GM12878 (cell line): ENCODE data around the gene ZNF629. TPM values are rescaled to one million over a fixed set of nuclear protein-coding genes. Genes with fewer than 3 reads are reported as not detected.

Source experiments
- ESRRA ChIP-seq: IDR thresholded peaks from 2 replicates; pipeline ENCODE4 v1.6.1; 2012; ENCODE audit warnings: mild to moderate bottlenecking, low read length, improper control_type of control experiment
- FOXK2 ChIP-seq: fragments of 450-650 bp; IDR thresholded peaks from 2 replicates; pipeline ENCODE4 v1.6.1; 2017; ENCODE audit warnings: mild to moderate bottlenecking, moderate library complexity
- FOXM1 ChIP-seq: IDR thresholded peaks from 2 replicates; pipeline ENCODE4 v1.6.1; 2012; ENCODE audit warnings: low read depth, mild to moderate bottlenecking, inconsistent platforms, low read length, moderate library complexity
- KAT2A ChIP-seq: conservative IDR thresholded peaks from 2 replicates; pipeline ENCODE4 v1.6.1; 2011; ENCODE audit warnings: low read depth, low read length; ENCODE audit not compliant: control insufficient read depth
- MAX ChIP-seq: IDR thresholded peaks from 2 replicates; pipeline ENCODE4 v1.6.1; 2012; ENCODE audit warnings: low read depth, low read length, improper control_type of control experiment
- MLLT1 ChIP-seq: fragments of 450-650 bp; IDR thresholded peaks from 2 replicates; pipeline ENCODE4 v1.6.1; 2016; ENCODE audit warnings: mild to moderate bottlenecking
- MTA2 ChIP-seq: fragments of 450-650 bp; IDR thresholded peaks from 2 replicates; pipeline ENCODE4 v1.6.1; 2016; ENCODE audit warnings: low read depth, mild to moderate bottlenecking, moderate library complexity
- MYB ChIP-seq: fragments of 150-350 bp; IDR thresholded peaks from 2 replicates; pipeline ENCODE4 v1.6.1; 2014; ENCODE audit warnings: mild to moderate bottlenecking, low read depth, low read length, borderline replicate concordance
- PKNOX1 ChIP-seq: fragments of 450-650 bp; IDR thresholded peaks from 2 replicates; pipeline ENCODE4 v1.6.1; 2016; ENCODE audit warnings: mild to moderate bottlenecking
- PRDM15 ChIP-seq: fragments of 450-650 bp; formaldehyde crosslinking; IDR thresholded peaks from 2 replicates; pipeline ENCODE4 v1.4.0; 2020; ENCODE audit warnings: mild to moderate bottlenecking, moderate library complexity
- RB1 ChIP-seq: fragments of 450-650 bp; formaldehyde crosslinking; IDR thresholded peaks from 2 replicates; pipeline ENCODE4 v1.6.1; 2017; ENCODE audit warnings: mild to moderate bottlenecking, borderline replicate concordance
- RCOR1 ChIP-seq: conservative IDR thresholded peaks from 2 replicates; pipeline ENCODE4 v1.6.1; 2012; ENCODE audit warnings: low read depth, low read length, improper control_type of control experiment
- SMAD1 ChIP-seq: fragments of 450-650 bp; IDR thresholded peaks from 2 replicates; pipeline ENCODE4 v1.6.1; 2018; ENCODE audit warnings: mild to moderate bottlenecking, low read depth; ENCODE audit not compliant: partially characterized antibody
- SMARCA5 ChIP-seq: fragments of 450-650 bp; IDR thresholded peaks from 2 replicates; pipeline ENCODE4 v1.6.1; 2017; ENCODE audit warnings: mild to moderate bottlenecking
- YBX1 ChIP-seq: fragments of 450-650 bp; IDR thresholded peaks from 2 replicates; pipeline ENCODE4 v1.6.1; 2016; ENCODE audit warnings: antibody characterized with exemption
- polyA plus RNA-seq, 11 experiments: library from polyadenylated mRNA; depleted of rRNA in 4 of 11; unstranded in 6 of 11; stranded (reverse) in 5 of 11; fragments of >200 nt; fragmentation: Nextera tagmentation in 4 of 11; fragmentation: Illumina TruSeq in 1 of 11; extraction: Ambion mirVana in 4 of 11; extraction: Trizol in 1 of 11; gene quantifications; 1 replicate in 1 of 11; 2 replicates in 10 of 11; pipeline versions ENCODE4 v1.2.1 to v1.2.3, GENCODE V29; 2011 to 2016; ENCODE audit warnings: inconsistent platforms in 2 of 11, missing spikeins in 2 of 11, low read depth in 1 of 11
- total RNA-seq, 4 experiments: library from RNA; depleted of rRNA in 3 of 4; stranded (reverse); fragments of >200 nt in 3 of 4; fragmentation: Illumina TruSeq in 1 of 4; extraction: Trizol in 1 of 4; gene quantifications; 2 replicates each; pipeline versions ENCODE4 v1.2.1 to v1.2.3, GENCODE V29; 2013 to 2021
- TF ChIP-seq, protein P1 (sequence below): fragments of 450-650 bp; IDR thresholded peaks from 2 replicates; pipeline ENCODE4 v1.6.1; 2014; ENCODE audit warnings: mild to moderate bottlenecking
- TF ChIP-seq, protein P2 (sequence below): fragments of 450-650 bp; formaldehyde crosslinking; IDR thresholded peaks from 2 replicates; pipeline ENCODE4 v1.5.0; 2022; ENCODE audit warnings: mild to moderate bottlenecking, missing genetic modification characterization

The ZNF629 gene
- total and polyA plus RNA-seq, 10 of the 15 experiments (the other 5 are each of a cell fraction or from before 2014, with no cell fraction given), result 0.02 to 0.69 (median 0.40) TPM

DNA sequence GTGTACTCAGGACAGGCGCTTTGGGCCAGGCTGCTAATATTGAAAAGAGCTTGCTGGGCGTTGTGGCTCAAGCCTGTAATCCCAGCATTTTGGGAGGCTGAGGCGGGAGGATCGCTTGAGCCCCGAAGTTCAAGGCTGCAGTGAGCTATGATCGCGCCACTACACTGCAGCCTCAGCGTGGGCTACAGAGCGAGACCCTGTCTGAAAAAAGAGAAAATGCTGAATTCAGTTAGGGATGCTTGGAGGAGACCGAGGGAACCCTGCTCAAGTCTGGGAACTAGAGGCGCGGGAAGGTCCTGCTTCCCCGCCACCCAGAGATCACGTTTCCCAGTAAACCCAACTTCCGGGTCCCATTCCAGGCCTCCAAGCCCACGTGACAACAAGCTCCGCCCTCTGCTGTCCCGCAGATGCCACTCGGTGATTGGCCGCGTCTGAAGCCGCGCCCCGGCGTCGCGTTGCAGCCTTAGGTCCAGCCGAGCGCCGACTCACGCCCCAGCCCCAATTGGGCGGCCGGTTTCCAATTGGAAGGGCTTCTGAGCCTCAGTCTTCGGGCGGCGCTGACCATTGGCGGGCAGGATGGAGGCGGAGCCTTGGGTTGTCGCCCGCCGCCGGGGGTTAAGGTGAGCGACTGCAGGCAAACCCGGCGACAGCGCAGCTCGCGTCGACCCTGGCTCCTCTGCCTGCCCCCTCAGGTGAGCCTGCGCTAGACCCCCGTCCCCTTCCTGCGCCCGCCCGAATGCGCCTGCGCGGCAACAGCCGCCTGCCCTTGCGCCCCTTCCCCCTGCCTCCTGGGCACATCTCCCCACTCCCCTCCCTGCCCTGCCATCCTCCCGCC lies 39.0 kb downstream of the ZNF629 start, which contains the start of gene PHKG2 (continued):
- TF ChIP-seq, protein P1, sequence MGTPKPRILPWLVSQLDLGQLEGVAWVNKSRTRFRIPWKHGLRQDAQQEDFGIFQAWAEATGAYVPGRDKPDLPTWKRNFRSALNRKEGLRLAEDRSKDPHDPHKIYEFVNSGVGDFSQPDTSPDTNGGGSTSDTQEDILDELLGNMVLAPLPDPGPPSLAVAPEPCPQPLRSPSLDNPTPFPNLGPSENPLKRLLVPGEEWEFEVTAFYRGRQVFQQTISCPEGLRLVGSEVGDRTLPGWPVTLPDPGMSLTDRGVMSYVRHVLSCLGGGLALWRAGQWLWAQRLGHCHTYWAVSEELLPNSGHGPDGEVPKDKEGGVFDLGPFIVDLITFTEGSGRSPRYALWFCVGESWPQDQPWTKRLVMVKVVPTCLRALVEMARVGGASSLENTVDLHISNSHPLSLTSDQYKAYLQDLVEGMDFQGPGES, result peak; percentile 79
- TF ChIP-seq ESRRA, result no peak
- peak; percentile 82 for TF ChIP-seq PKNOX1
- TF ChIP-seq, protein P2, sequence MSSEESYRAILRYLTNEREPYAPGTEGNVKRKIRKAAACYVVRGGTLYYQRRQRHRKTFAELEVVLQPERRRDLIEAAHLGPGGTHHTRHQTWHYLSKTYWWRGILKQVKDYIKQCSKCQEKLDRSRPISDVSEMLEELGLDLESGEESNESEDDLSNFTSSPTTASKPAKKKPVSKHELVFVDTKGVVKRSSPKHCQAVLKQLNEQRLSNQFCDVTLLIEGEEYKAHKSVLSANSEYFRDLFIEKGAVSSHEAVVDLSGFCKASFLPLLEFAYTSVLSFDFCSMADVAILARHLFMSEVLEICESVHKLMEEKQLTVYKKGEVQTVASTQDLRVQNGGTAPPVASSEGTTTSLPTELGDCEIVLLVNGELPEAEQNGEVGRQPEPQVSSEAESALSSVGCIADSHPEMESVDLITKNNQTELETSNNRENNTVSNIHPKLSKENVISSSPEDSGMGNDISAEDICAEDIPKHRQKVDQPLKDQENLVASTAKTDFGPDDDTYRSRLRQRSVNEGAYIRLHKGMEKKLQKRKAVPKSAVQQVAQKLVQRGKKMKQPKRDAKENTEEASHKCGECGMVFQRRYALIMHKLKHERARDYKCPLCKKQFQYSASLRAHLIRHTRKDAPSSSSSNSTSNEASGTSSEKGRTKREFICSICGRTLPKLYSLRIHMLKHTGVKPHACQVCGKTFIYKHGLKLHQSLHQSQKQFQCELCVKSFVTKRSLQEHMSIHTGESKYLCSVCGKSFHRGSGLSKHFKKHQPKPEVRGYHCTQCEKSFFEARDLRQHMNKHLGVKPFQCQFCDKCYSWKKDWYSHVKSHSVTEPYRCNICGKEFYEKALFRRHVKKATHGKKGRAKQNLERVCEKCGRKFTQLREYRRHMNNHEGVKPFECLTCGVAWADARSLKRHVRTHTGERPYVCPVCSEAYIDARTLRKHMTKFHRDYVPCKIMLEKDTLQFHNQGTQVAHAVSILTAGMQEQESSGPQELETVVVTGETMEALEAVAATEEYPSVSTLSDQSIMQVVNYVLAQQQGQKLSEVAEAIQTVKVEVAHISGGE (CRISPR knock-in tag), result no peak
- TF ChIP-seq RB1, result peak; percentile 71; the same call in 1 of the 2 replicates
- TF ChIP-seq PRDM15, result no peak
- TF ChIP-seq MTA2, result no peak
- no peak for TF ChIP-seq FOXK2
- TF ChIP-seq YBX1, result no peak
- peak; percentile 97 for TF ChIP-seq MLLT1
- peak; percentile 92 for TF ChIP-seq MAX
- no peak for TF ChIP-seq RCOR1
- no peak for TF ChIP-seq SMAD1
- peak; percentile 79; the same call in 1 of the 2 replicates for TF ChIP-seq SMARCA5
- no peak for TF ChIP-seq KAT2A
- no peak for TF ChIP-seq FOXM1
- TF ChIP-seq MYB, result no peak
